Neural cell (in vitro differentiated cells): ENCODE data around the gene PRORP. TPM values are rescaled to one million over a fixed set of nuclear protein-coding genes. Genes with fewer than 3 reads are reported as not detected.

Experiments used
- H2AFZ ChIP-seq: fragments of 200-600, 300-800 bp; sonication (generic), shearing (Covaris generic); 2 replicates; pipeline ENCODE4 v1.6.0; 2014; ENCODE audit warnings: low read depth, mild to moderate bottlenecking, antibody characterized with exemption, low read length, moderate library complexity
- H3F3A ChIP-seq: fragments of 200-600 bp; shearing (Covaris generic); 2 replicates; pipeline ENCODE4 v1.6.1; 2016; ENCODE audit warnings: mild to moderate bottlenecking, moderate library complexity, mixed read lengths, antibody characterized with exemption, low read length; ENCODE audit not compliant: insufficient read depth, poor library complexity, severe bottlenecking
- H3K27ac ChIP-seq: fragments of 200-600, 300-800 bp; sonication (generic), shearing (Covaris generic); 2 replicates; pipeline ENCODE4 v1.5.1; 2014; ENCODE audit warnings: mild to moderate bottlenecking, low read length, moderate library complexity
- H3K27me3 ChIP-seq: fragments of 300-800, 200-600 bp; sonication (generic), shearing (Covaris generic); 2 replicates; pipeline ENCODE4 v1.6.0; 2014; ENCODE audit warnings: mild to moderate bottlenecking, low read depth, low read length, moderate library complexity; ENCODE audit not compliant: insufficient read depth
- H3K36me3 ChIP-seq: fragments of 300-800, 200-600 bp; sonication (generic), shearing (Covaris generic); 2 replicates; pipeline ENCODE4 v1.5.1; 2014; ENCODE audit warnings: mild to moderate bottlenecking, antibody characterized with exemption, low read length, moderate library complexity; ENCODE audit not compliant: insufficient read depth
- H3K4me2 ChIP-seq: fragments of 300-800, 200-600 bp; sonication (generic), shearing (Covaris generic); 2 replicates; pipeline ENCODE4 v1.6.0; 2014; ENCODE audit warnings: mild to moderate bottlenecking, low read length
- H3K4me3 ChIP-seq: fragments of 300-800, 200-600 bp; sonication (generic), shearing (Covaris generic); 2 replicates; pipeline ENCODE4 v1.5.1; 2014; ENCODE audit warnings: mild to moderate bottlenecking, low read length, moderate library complexity
- H3K79me2 ChIP-seq: fragments of 200-600 bp; shearing (Covaris generic); replicated peaks from 2 replicates; pipeline ENCODE4 v1.6.0; 2014; ENCODE audit warnings: mild to moderate bottlenecking, low read length, moderate library complexity; ENCODE audit not compliant: insufficient read depth
- H3K9ac ChIP-seq: fragments of 300-800, 200-600 bp; sonication (generic), shearing (Covaris generic); 2 replicates; pipeline ENCODE4 v1.6.1; 2016; ENCODE audit warnings: mild to moderate bottlenecking, low read length, mixed read lengths
- H3K9me2 ChIP-seq: fragments of 200-600 bp; shearing (Covaris generic); 2 replicates; pipeline ENCODE4 v1.6.1; 2016; ENCODE audit warnings: mild to moderate bottlenecking, low read length, mixed read lengths; ENCODE audit not compliant: insufficient read depth
- H3K9me3 ChIP-seq: fragments of 200-600, 300-800 bp; sonication (generic), shearing (Covaris generic); 2 replicates; pipeline ENCODE4 v1.6.1; 2016; ENCODE audit warnings: mild to moderate bottlenecking, mixed run types, low read length, moderate library complexity, mixed read lengths
- H4K20me1 ChIP-seq: fragments of 200-600 bp; shearing (Covaris generic); 2 replicates; pipeline ENCODE4 v1.6.1; 2016; ENCODE audit warnings: mild to moderate bottlenecking, mixed run types; ENCODE audit not compliant: insufficient read depth
- CTCF ChIP-seq: fragments of 450-650 bp; IDR thresholded peaks from 2 replicates; pipeline ENCODE4 v1.5.1; 2014; ENCODE audit warnings: antibody characterized with exemption, mild to moderate bottlenecking, moderate library complexity; ENCODE audit not compliant: poor library complexity, severe bottlenecking
- EP300 ChIP-seq: fragments of 450-650 bp; conservative IDR thresholded peaks from 2 replicates; pipeline ENCODE4 v1.6.1; 2014; ENCODE audit warnings: antibody characterized with exemption, mild to moderate bottlenecking, moderate library complexity; ENCODE audit not compliant: poor library complexity, severe bottlenecking
- EZH2 ChIP-seq: fragments of 200-600, 300-800 bp; shearing (Covaris generic), sonication (generic); IDR thresholded peaks from 2 replicates; pipeline ENCODE4 v1.6.1; 2014; ENCODE audit warnings: antibody characterized with exemption, low read length, borderline replicate concordance, mild to moderate bottlenecking; ENCODE audit not compliant: insufficient read depth, poor library complexity, severe bottlenecking
- MXI1 ChIP-seq: fragments of 450-650 bp; conservative IDR thresholded peaks from 2 replicates; pipeline ENCODE4 v1.6.1; 2014; ENCODE audit warnings: antibody characterized with exemption, mild to moderate bottlenecking; ENCODE audit not compliant: poor library complexity, severe bottlenecking
- POLR2AphosphoS5 ChIP-seq: IDR thresholded peaks from 2 replicates; pipeline ENCODE4 v1.6.1; 2012
- RAD21 ChIP-seq: fragments of 450-650 bp; conservative IDR thresholded peaks from 2 replicates; pipeline ENCODE4 v1.6.1; 2014; ENCODE audit warnings: antibody characterized with exemption, mild to moderate bottlenecking, moderate library complexity
- REST ChIP-seq: IDR thresholded peaks from 2 replicates; pipeline ENCODE4 v1.6.1; 2012; ENCODE audit warnings: borderline replicate concordance
- SMC3 ChIP-seq: fragments of 450-650 bp; conservative IDR thresholded peaks from 2 replicates; pipeline ENCODE4 v1.6.1; 2014; ENCODE audit warnings: antibody characterized with exemption, mild to moderate bottlenecking, moderate library complexity; ENCODE audit not compliant: poor library complexity
- TAF1 ChIP-seq: IDR thresholded peaks from 2 replicates; pipeline ENCODE4 v1.6.1; 2012; ENCODE audit warnings: low read depth
- polyA plus RNA-seq: library from polyadenylated mRNA; depleted of rRNA; stranded (reverse); fragments of >200 nt; gene quantifications from 2 replicates; pipeline ENCODE4 v1.2.3, GENCODE V29; 2014

The PRORP gene
- polyA plus RNA-seq, 1 donor from 2014 or later: 35.4 TPM

GRCh38 chr14:35133542-35134328 is 11.4 kb downstream of the PRORP start:
- no peaks in the 10 kb centered on the region for H3K36me3 ChIP-seq
- H3K27me3 ChIP-seq: no peaks in the 10 kb centered on the region
- H3F3A ChIP-seq: no peaks in the 10 kb centered on the region
- H3K9me2 ChIP-seq: no peaks in the 10 kb centered on the region
- no peaks in the 10 kb centered on the region for H3K9me3 ChIP-seq
- no peak overlapping the region for H3K9ac ChIP-seq
- H3K27ac ChIP-seq: no peak overlapping the region
- no peak overlapping the region for H3K4me2 ChIP-seq
- H3K79me2 ChIP-seq: no peaks in the 10 kb centered on the region
- H3K4me3 ChIP-seq: no peak overlapping the region
- H2AFZ ChIP-seq: no peak overlapping the region
- H4K20me1 ChIP-seq: no peaks in the 10 kb centered on the region
- TF ChIP-seq TAF1 (no peak), RAD21 (no peak), POLR2AphosphoS5 (no peak), EP300 (no peak), SMC3 (no peak), CTCF (no peak), EZH2 (no peak), MXI1 (no peak)

GRCh38 chr14:35134329-35135123 is 12.2 kb downstream of the PRORP start:
- H3K27me3 ChIP-seq: no peaks in the 10 kb centered on the region
- H3K36me3 ChIP-seq: no peaks in the 10 kb centered on the region
- H3K79me2 ChIP-seq: no peaks in the 10 kb centered on the region
- H2AFZ ChIP-seq: no peak overlapping the region
- no peak overlapping the region for H3K27ac ChIP-seq
- H3K4me2 ChIP-seq: no peak overlapping the region
- H3K9ac ChIP-seq: no peak overlapping the region
- H3K4me3 ChIP-seq: no peak overlapping the region
- no peaks in the 10 kb centered on the region for H3K9me3 ChIP-seq
- H3K9me2 ChIP-seq: no peaks in the 10 kb centered on the region
- H4K20me1 ChIP-seq: no peaks in the 10 kb centered on the region
- TF ChIP-seq CTCF (no peak), MXI1 (no peak), POLR2AphosphoS5 (no peak), TAF1 (no peak), SMC3 (no peak), EP300 (no peak), RAD21 (no peak), EZH2 (no peak), REST (no peak)
- no peaks in the 10 kb centered on the region for H3F3A ChIP-seq
